ENCODE measurements around the gene GMPR2.

DNA sequence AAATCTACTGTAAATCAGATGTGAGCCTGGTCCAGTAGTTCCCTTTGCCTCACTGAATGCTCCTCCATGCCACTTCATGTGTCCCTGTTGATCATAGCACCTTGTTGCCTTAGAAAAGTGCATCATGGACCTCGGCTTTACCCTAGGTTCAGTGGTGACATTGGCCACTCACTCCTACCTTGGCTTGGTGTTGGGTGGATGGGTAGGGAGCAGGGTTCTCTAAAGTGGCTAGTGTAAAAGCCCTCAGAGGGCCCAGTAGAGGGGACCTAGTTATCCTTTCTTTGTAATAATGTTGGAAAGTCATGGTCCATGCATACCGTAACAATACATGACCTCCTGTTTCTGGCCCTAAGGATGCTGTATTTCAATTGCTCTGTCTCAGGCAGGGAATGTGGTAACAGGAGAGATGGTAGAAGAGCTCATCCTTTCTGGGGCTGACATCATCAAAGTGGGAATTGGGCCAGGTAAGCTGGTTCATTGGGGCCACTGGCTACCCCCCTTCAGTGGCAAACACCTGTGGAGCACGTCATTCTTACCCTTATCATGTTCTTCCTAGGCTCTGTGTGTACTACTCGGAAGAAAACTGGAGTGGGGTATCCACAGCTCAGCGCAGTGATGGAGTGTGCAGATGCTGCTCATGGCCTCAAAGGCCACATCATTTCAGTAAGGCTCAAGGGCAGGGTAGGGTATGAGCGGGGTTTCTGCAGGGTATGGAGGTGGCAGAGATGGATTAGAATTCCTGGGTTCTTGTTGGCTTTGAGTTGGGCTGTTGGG is 4.1 kb downstream of the GMPR2 start:
- TF ChIP-seq CTCF (IDR thresholded peaks at IDR 0.05; ENCODE audit: borderline replicate concordance, extremely low read depth, low read length, poor library complexity, severe bottlenecking) (no peak), EZH2 (IDR thresholded peaks at IDR 0.05; ENCODE audit: borderline replicate concordance, low read depth, low read length, severe bottlenecking) (no peak)
